IMR-90 (cell line): ENCODE measurements around the gene ADAMTS10.

ENCODE experiments used
- CEBPB ChIP-seq: IDR thresholded peaks from 2 replicates; pipeline ENCODE4 v1.6.1; 2012; ENCODE audit warnings: low read depth, low read length, improper control_type of control experiment
- MAZ ChIP-seq: IDR thresholded peaks from 2 replicates; pipeline ENCODE4 v1.6.1; 2012; ENCODE audit warnings: low read depth, mild to moderate bottlenecking, low read length, improper control_type of control experiment, moderate library complexity, borderline replicate concordance
- POLR2A ChIP-seq: IDR thresholded peaks from 2 replicates; pipeline ENCODE4 v1.6.1; 2012; ENCODE audit warnings: mild to moderate bottlenecking, low read depth, low read length
- TF ChIP-seq, protein P1 (sequence below): conservative IDR thresholded peaks from 2 replicates; pipeline ENCODE4 v1.5.1; 2012; ENCODE audit warnings: mild to moderate bottlenecking, low read depth, low read length, improper control_type of control experiment

DNA sequence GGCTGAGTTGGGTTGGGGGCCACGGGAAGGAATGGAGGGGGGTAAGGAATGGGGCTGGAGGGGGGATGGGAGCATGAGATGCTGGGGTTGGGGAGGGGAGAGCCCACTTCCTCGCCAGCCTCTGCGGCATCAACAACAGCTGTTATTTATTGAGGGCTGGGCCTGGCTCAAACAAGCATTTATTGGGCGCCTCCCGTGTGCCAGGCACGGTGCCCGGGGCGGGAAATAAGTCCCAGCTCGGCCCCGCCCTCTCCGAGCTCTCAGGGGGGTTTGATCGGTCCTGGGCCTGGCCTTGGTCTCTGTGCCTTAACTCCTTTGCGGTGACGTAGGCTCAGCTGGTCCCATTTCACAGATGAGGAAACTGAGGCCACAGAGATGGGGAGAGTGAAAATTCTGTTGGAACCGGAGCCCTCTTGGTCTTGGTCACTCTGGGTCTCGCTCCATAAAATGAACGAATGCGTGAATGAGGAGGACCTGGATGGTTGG, 919 bp upstream of the ADAMTS10 start:
- TF ChIP-seq, protein P1, sequence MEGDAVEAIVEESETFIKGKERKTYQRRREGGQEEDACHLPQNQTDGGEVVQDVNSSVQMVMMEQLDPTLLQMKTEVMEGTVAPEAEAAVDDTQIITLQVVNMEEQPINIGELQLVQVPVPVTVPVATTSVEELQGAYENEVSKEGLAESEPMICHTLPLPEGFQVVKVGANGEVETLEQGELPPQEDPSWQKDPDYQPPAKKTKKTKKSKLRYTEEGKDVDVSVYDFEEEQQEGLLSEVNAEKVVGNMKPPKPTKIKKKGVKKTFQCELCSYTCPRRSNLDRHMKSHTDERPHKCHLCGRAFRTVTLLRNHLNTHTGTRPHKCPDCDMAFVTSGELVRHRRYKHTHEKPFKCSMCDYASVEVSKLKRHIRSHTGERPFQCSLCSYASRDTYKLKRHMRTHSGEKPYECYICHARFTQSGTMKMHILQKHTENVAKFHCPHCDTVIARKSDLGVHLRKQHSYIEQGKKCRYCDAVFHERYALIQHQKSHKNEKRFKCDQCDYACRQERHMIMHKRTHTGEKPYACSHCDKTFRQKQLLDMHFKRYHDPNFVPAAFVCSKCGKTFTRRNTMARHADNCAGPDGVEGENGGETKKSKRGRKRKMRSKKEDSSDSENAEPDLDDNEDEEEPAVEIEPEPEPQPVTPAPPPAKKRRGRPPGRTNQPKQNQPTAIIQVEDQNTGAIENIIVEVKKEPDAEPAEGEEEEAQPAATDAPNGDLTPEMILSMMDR, result no peak
- no peak for TF ChIP-seq POLR2A
- TF ChIP-seq MAZ, result no peak
- TF ChIP-seq CEBPB, result no peak
